Activated T-cell treated with anti-CD3 and anti-CD28 coated beads, Interleukin-2, amount 50 U/mL, for 72 hours (primary cell): ENCODE data around the gene ZNF778. TPM values are rescaled to one million over a fixed set of nuclear protein-coding genes. Genes with fewer than 3 reads are reported as not detected.
A peak's percentile ranks its signal among the peaks of the same experiment; 100 is the strongest.

Source experiments
- ATAC-seq, 2 donors: fragments of 150-1000 bp; cut with Tn5 transposase; replicated peaks in 1 of 2; 2 replicates each; pipeline ENCODE4 v1.10.0; 2021; ENCODE audit warnings: moderate library complexity in 2 of 2, mild to moderate bottlenecking in 1 of 2
- DNase-seq, 2 donors: peaks; one replicate each; pipeline ENCODE4 v3.0.0; 2021 to 2022; ENCODE audit warnings: mixed read lengths in 1 of 2
- H3K27ac Mint-ChIP-seq: one replicate; pipeline ENCODE4 v1.8.0; 2022; ENCODE audit warnings: mild to moderate bottlenecking, moderate library complexity, mixed read lengths
- H3K27me3 Mint-ChIP-seq: one replicate; pipeline ENCODE4 v1.8.0; 2022; ENCODE audit warnings: low read depth, mixed read lengths
- H3K36me3 Mint-ChIP-seq, 2 donors: one replicate each; pipeline ENCODE4 v1.8.0; 2022; ENCODE audit warnings: mixed read lengths in 2 of 2, mild to moderate bottlenecking in 1 of 2; ENCODE audit not compliant: insufficient read depth in 2 of 2
- H3K4me1 Mint-ChIP-seq: one replicate; pipeline ENCODE4 v1.8.0; 2022; ENCODE audit warnings: low read depth, mixed read lengths
- H3K4me3 Mint-ChIP-seq, 2 donors: one replicate each; pipeline ENCODE4 v1.8.0; 2022; ENCODE audit warnings: mild to moderate bottlenecking in 2 of 2, mixed read lengths in 2 of 2, moderate library complexity in 2 of 2
- H3K9me3 Mint-ChIP-seq, 2 donors: one replicate each; pipeline ENCODE4 v1.8.0; 2022; ENCODE audit warnings: mixed read lengths in 2 of 2
- total RNA-seq, 2 donors: library from RNA; stranded (reverse); gene quantifications; one replicate each; pipeline ENCODE4 v1.2.3, GENCODE V29; 2022

ZNF778 gene
- total RNA-seq, 2 donors from 2014 or later, result 7.2 to 10.9 TPM

- no peaks in the 10 kb centered on the region for H3K9me3 Mint-ChIP-seq
- H3K4me1 Mint-ChIP-seq, result peaks cover 11% of the 10 kb centered on the region
- peak; percentile 90 for DNase-seq
- peak overlapping the region; percentile 64 to 76 for H3K4me3 Mint-ChIP-seq
- H3K36me3 Mint-ChIP-seq, result peaks cover 2 to 4% of the 10 kb centered on the region in 2 donors
- no peak overlapping the region for H3K27ac Mint-ChIP-seq
- peak; percentile 89 to 92 for ATAC-seq
- H3K27me3 Mint-ChIP-seq, result peaks cover 41% of the 10 kb centered on the region
These were observed 15.8 kb upstream of the ZNF778 start for GRCh38 chr16:89201439-89202377.

GRCh38 chr16:89202422-89203215 is 14.9 kb upstream of the ZNF778 start:
- Mint-ChIP-seq H3K9me3 (no peaks in the 10 kb centered on the region), H3K4me1 (peaks cover 11% of the 10 kb centered on the region), H3K4me3 (peak overlapping the region; percentile 64 to 76), H3K27ac (no peak overlapping the region), H3K27me3 (peaks cover 44% of the 10 kb centered on the region), H3K36me3 (peaks cover 2 to 4% of the 10 kb centered on the region in 2 donors)
- DNase-seq, result no peak
- ATAC-seq, result no peak

- H3K27ac Mint-ChIP-seq, result no peak overlapping the region
- H3K36me3 Mint-ChIP-seq, result peaks cover under 1% of the 10 kb centered on the region in 2 donors
- H3K27me3 Mint-ChIP-seq, result peaks cover 29% of the 10 kb centered on the region
- no peak overlapping the region for H3K4me3 Mint-ChIP-seq
- no peaks in the 10 kb centered on the region for H3K9me3 Mint-ChIP-seq
- DNase-seq (no peak), ATAC-seq (no peak)
- peaks cover under 1% of the 10 kb centered on the region for H3K4me1 Mint-ChIP-seq
These were observed 9.5 kb upstream of the ZNF778 start for GRCh38 chr16:89207993-89208392.

GRCh38 chr16:89209522-89210044 is 7.9 kb upstream of the ZNF778 start:
- peaks cover 13% of the 10 kb centered on the region for H3K27me3 Mint-ChIP-seq
- DNase-seq (no peak), ATAC-seq (no peak)
- H3K27ac Mint-ChIP-seq, result no peak overlapping the region
- no peak overlapping the region for H3K4me3 Mint-ChIP-seq
- no peaks in the 10 kb centered on the region for H3K9me3 Mint-ChIP-seq
- H3K4me1 Mint-ChIP-seq, result no peaks in the 10 kb centered on the region
- no peaks in the 10 kb centered on the region for H3K36me3 Mint-ChIP-seq

- Mint-ChIP-seq H3K4me1 (peaks cover 4% of the 10 kb centered on the region), H3K9me3 (no peaks in the 10 kb centered on the region), H3K27me3 (peaks cover 7% of the 10 kb centered on the region), H3K36me3 (no peaks in the 10 kb centered on the region), H3K4me3 (no peak overlapping the region), H3K27ac (no peak overlapping the region)
- no peak for DNase-seq
- no peak for ATAC-seq
These were observed 7.2 kb upstream of the ZNF778 start for GRCh38 chr16:89210165-89210903.

- peaks cover 7% of the 10 kb centered on the region for H3K27me3 Mint-ChIP-seq
- H3K36me3 Mint-ChIP-seq, result no peaks in the 10 kb centered on the region
- no peak overlapping the region for H3K27ac Mint-ChIP-seq
- H3K4me3 Mint-ChIP-seq, result no peak overlapping the region
- no peaks in the 10 kb centered on the region for H3K9me3 Mint-ChIP-seq
- H3K4me1 Mint-ChIP-seq, result peaks cover 11% of the 10 kb centered on the region
- no peak for ATAC-seq
- no peak for DNase-seq
These were observed 6.5 kb upstream of the ZNF778 start for GRCh38 chr16:89210904-89211515.

- H3K27me3 Mint-ChIP-seq, result no peaks in the 10 kb centered on the region
- peak; percentile 66 to 70 for ATAC-seq
- peaks cover 32% of the 10 kb centered on the region for H3K4me1 Mint-ChIP-seq
- DNase-seq, result peak; percentile 80 to 84
- no peaks in the 10 kb centered on the region for H3K9me3 Mint-ChIP-seq
- H3K4me3 Mint-ChIP-seq, result peak overlapping the region; percentile 87 to 98
- peaks cover 0 to under 1% of the 10 kb centered on the region in 2 donors for H3K36me3 Mint-ChIP-seq
- H3K27ac Mint-ChIP-seq, result peak overlapping the region; percentile 98
These were observed 977 bp upstream of the ZNF778 start for GRCh38 chr16:89216315-89217137.

- DNase-seq, result no peak
- Mint-ChIP-seq H3K36me3 (peaks cover 0 to 3% of the 10 kb centered on the region in 2 donors), H3K9me3 (no peaks in the 10 kb centered on the region), H3K27ac (peak overlapping the region; percentile 98), H3K4me1 (peaks cover 32% of the 10 kb centered on the region), H3K27me3 (no peaks in the 10 kb centered on the region), H3K4me3 (peak overlapping the region; percentile 87 to 98)
- no peak for ATAC-seq
These were observed 440 bp upstream of the ZNF778 start for GRCh38 chr16:89217138-89217387.

GRCh38 chr16:89219365-89219764 is 1.9 kb downstream of the ZNF778 start:
- Mint-ChIP-seq H3K27ac (no peak overlapping the region), H3K4me3 (peak overlapping the region; percentile 50 to 67), H3K9me3 (no peaks in the 10 kb centered on the region), H3K27me3 (no peaks in the 10 kb centered on the region), H3K4me1 (peaks cover 32% of the 10 kb centered on the region), H3K36me3 (peaks cover 5 to 6% of the 10 kb centered on the region in 2 donors)
- no peak for ATAC-seq
- DNase-seq, result no peak

- H3K4me1 Mint-ChIP-seq, result peaks cover 15% of the 10 kb centered on the region
- no peak for ATAC-seq
These were observed 4.1 kb downstream of the ZNF778 start for GRCh38 chr16:89221604-89222003.

GRCh38 chr16:89222931-89223330 is 5.4 kb downstream of the ZNF778 start:
- DNase-seq (no peak), ATAC-seq (no peak)
- peaks cover 15% of the 10 kb centered on the region for H3K4me1 Mint-ChIP-seq
- no peak overlapping the region for H3K27ac Mint-ChIP-seq
- H3K27me3 Mint-ChIP-seq, result no peaks in the 10 kb centered on the region
- H3K9me3 Mint-ChIP-seq, result peaks cover 6 to 12% of the 10 kb centered on the region in 2 donors
- H3K4me3 Mint-ChIP-seq, result no peak overlapping the region
- H3K36me3 Mint-ChIP-seq, result peaks cover 29 to 30% of the 10 kb centered on the region in 2 donors

More at GRCh38 chr16:89221604-89222003, 4.1 kb downstream of the ZNF778 start:
- Mint-ChIP-seq H3K27ac (no peak overlapping the region), H3K9me3 (peaks cover 2 to 3% of the 10 kb centered on the region in 2 donors), H3K36me3 (peaks cover 18 to 19% of the 10 kb centered on the region in 2 donors), H3K4me3 (no peak overlapping the region), H3K27me3 (no peaks in the 10 kb centered on the region)
- DNase-seq, result no peak

- ATAC-seq (no peak), DNase-seq (no peak)
- H3K4me3 Mint-ChIP-seq, result no peak overlapping the region
- no peaks in the 10 kb centered on the region for H3K27me3 Mint-ChIP-seq
- H3K27ac Mint-ChIP-seq, result no peak overlapping the region
- H3K9me3 Mint-ChIP-seq, result peaks cover 6 to 21% of the 10 kb centered on the region in 2 donors
- H3K4me1 Mint-ChIP-seq, result peaks cover 3% of the 10 kb centered on the region
- peaks cover 42 to 43% of the 10 kb centered on the region in 2 donors for H3K36me3 Mint-ChIP-seq
These were observed 7.2 kb downstream of the ZNF778 start for GRCh38 chr16:89224665-89225064.
